Osteocyte (in vitro differentiated cells): ENCODE data around the gene PI4KB. TPM values are rescaled to one million over a fixed set of nuclear protein-coding genes. Genes with fewer than 3 reads are reported as not detected.

Experiments
- DNase-seq: peaks from one replicate; pipeline ENCODE4 v3.0.0; 2021; ENCODE audit warnings: mixed read lengths; ENCODE audit not compliant: unreplicated experiment; ENCODE audit errors: extremely low spot score
- H3K27ac Mint-ChIP-seq: one replicate; pipeline ENCODE4 v1.8.0; 2021; ENCODE audit warnings: mild to moderate bottlenecking, mixed read lengths; ENCODE audit not compliant: unreplicated experiment
- H3K27me3 Mint-ChIP-seq: one replicate; pipeline ENCODE4 v1.8.0; 2021; ENCODE audit warnings: mixed read lengths; ENCODE audit not compliant: unreplicated experiment
- H3K36me3 Mint-ChIP-seq: one replicate; pipeline ENCODE4 v1.8.0; 2021; ENCODE audit warnings: mixed read lengths; ENCODE audit not compliant: unreplicated experiment
- H3K4me1 Mint-ChIP-seq: one replicate; pipeline ENCODE4 v1.8.0; 2021; ENCODE audit warnings: mixed read lengths; ENCODE audit not compliant: unreplicated experiment
- H3K4me3 Mint-ChIP-seq: one replicate; pipeline ENCODE4 v1.8.0; 2021; ENCODE audit warnings: mild to moderate bottlenecking, moderate library complexity, mixed read lengths; ENCODE audit not compliant: unreplicated experiment
- H3K9me3 Mint-ChIP-seq: one replicate; pipeline ENCODE4 v1.8.0; 2021; ENCODE audit warnings: mixed read lengths; ENCODE audit not compliant: unreplicated experiment
- total RNA-seq: library from RNA; stranded (reverse); gene quantifications from 2 replicates; pipeline ENCODE4 v1.2.1, GENCODE V29; 2021
- TF ChIP-seq, protein P1 (sequence below): fragments of 200-600 bp; sonication (generic); IDR thresholded peaks from 2 replicates; pipeline ENCODE4 v1.5.0; 2021; ENCODE audit warnings: antibody characterized with exemption, mild to moderate bottlenecking, moderate library complexity

Gene PI4KB
- total RNA-seq, 1 donor from 2014 or later: 74.1 TPM

GRCh38 chr1:151273924-151274466 lies 53.2 kb downstream of the PI4KB start:
- no peak overlapping the region for H3K27ac Mint-ChIP-seq
- H3K9me3 Mint-ChIP-seq: no peaks in the 10 kb centered on the region
- no peak for DNase-seq
- peaks cover 5% of the 10 kb centered on the region for H3K27me3 Mint-ChIP-seq
- H3K4me3 Mint-ChIP-seq: no peak overlapping the region
- peaks cover 16% of the 10 kb centered on the region for H3K36me3 Mint-ChIP-seq
- no peaks in the 10 kb centered on the region for H3K4me1 Mint-ChIP-seq
- TF ChIP-seq, protein P1, sequence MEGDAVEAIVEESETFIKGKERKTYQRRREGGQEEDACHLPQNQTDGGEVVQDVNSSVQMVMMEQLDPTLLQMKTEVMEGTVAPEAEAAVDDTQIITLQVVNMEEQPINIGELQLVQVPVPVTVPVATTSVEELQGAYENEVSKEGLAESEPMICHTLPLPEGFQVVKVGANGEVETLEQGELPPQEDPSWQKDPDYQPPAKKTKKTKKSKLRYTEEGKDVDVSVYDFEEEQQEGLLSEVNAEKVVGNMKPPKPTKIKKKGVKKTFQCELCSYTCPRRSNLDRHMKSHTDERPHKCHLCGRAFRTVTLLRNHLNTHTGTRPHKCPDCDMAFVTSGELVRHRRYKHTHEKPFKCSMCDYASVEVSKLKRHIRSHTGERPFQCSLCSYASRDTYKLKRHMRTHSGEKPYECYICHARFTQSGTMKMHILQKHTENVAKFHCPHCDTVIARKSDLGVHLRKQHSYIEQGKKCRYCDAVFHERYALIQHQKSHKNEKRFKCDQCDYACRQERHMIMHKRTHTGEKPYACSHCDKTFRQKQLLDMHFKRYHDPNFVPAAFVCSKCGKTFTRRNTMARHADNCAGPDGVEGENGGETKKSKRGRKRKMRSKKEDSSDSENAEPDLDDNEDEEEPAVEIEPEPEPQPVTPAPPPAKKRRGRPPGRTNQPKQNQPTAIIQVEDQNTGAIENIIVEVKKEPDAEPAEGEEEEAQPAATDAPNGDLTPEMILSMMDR: no peak

DNA sequence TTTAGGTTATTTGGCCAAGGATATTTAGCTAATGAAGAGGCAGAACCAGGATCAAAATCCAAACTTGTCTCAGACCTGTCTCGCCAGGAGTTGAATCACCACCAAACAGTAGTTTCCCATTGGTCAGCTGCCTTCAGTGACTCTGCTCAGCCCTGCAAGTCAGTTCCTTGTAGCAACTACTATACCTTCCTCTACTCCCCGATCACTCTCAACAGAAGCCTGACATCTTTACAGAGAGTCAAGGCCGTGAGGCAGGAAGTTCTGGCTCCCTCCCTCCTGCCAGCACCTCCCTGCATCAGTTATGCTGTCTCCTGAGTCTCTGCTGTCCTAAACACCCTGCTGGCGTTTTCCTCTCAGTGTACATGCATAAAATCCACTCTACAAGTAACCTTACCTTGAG lies 59.5 kb downstream of the PI4KB start:
- Mint-ChIP-seq H3K36me3 (peaks cover 51% of the 10 kb centered on the region), H3K4me3 (no peak overlapping the region), H3K4me1 (no peaks in the 10 kb centered on the region), H3K9me3 (no peaks in the 10 kb centered on the region), H3K27ac (no peak overlapping the region), H3K27me3 (no peaks in the 10 kb centered on the region)
- DNase-seq: no peak
- TF ChIP-seq, protein P1: no peak

DNA sequence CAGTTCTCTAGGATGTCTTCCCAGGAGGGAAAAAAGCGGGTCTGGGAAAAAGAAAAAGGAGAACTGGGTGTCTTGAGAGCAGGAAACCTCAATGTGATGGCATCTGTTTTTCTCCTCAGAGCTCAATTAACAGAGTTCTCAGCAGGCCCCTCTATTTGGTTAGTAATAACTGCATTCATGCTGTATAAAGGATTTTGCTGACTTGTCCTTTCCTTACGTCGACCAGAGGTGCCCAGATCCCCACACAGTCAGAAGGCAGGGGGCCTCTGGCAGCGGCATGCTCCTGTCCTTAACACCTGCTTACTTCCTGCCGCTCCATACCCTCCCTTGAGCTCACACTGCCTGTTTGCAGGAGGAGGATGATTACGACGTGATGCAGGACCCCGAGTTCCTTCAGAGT lies 60.4 kb downstream of the PI4KB start:
- Mint-ChIP-seq H3K4me1 (no peaks in the 10 kb centered on the region), H3K36me3 (peaks cover 49% of the 10 kb centered on the region), H3K27ac (no peak overlapping the region), H3K9me3 (no peaks in the 10 kb centered on the region), H3K4me3 (no peak overlapping the region), H3K27me3 (no peaks in the 10 kb centered on the region)
- DNase-seq: no peak
- TF ChIP-seq, protein P1: no peak

GRCh38 chr1:151266315-151266714 lies 60.9 kb downstream of the PI4KB start:
- TF ChIP-seq, protein P1: no peak
- Mint-ChIP-seq H3K9me3 (no peaks in the 10 kb centered on the region), H3K4me3 (no peak overlapping the region), H3K27me3 (no peaks in the 10 kb centered on the region), H3K4me1 (no peaks in the 10 kb centered on the region), H3K36me3 (peaks cover 45% of the 10 kb centered on the region), H3K27ac (no peak overlapping the region)
- no peak for DNase-seq

DNA sequence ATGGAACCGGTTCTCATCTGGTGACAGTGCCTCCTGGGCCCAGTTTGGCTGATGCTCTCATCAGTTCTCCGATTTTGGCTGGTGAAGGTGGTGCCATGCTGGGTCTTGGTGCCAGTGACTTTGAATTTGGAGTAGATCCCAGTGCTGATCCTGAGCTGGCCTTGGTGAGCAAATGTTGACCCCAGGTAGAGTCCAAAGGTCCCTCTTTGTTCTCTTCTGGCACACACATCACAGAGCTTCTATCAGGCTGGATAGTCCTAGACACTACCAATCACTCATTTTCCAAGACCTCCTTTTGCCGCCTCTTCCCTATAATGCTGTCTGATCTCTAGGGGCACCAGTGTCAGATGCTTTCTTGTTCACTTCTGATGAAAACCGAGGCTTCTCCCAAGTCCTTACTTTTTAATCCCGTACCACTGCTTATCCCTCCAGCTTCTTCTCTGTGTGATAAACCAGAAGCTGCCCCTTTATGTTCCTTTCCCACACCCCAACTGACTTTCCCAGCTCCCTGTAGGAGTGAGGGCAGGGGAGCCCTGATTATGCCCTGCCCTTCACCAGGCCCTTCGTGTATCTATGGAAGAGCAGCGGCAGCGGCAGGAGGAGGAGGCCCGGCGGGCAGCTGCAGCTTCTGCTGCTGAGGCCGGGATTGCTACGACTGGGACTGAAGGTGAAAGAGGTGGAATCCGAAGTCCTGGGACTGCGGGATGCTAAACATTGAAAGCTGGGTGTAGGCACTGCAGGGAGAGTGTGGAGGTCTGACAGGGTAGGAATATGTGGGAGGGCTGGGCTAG lies 61.6 kb downstream of the PI4KB start:
- Mint-ChIP-seq H3K9me3 (no peaks in the 10 kb centered on the region), H3K4me1 (no peaks in the 10 kb centered on the region), H3K27me3 (no peaks in the 10 kb centered on the region), H3K36me3 (peaks cover 44% of the 10 kb centered on the region), H3K4me3 (no peak overlapping the region), H3K27ac (no peak overlapping the region)
- DNase-seq: no peak
- TF ChIP-seq, protein P1: no peak
